IPS-18a (cell line): ENCODE results near the gene C1QTNF2.

Experiments used
- H3K27ac ChIP-seq: one replicate; pipeline ENCODE4 v1.5.1; 2013; ENCODE audit warnings: low read length
- H3K27me3 ChIP-seq: one replicate; pipeline ENCODE4 v1.6.1; 2013; ENCODE audit warnings: mild to moderate bottlenecking, low read length; ENCODE audit not compliant: control insufficient read depth, insufficient read depth
- H3K36me3 ChIP-seq: one replicate; pipeline ENCODE4 v1.6.1; 2013; ENCODE audit warnings: low read depth, low read length; ENCODE audit not compliant: control insufficient read depth
- H3K4me1 ChIP-seq: one replicate; pipeline ENCODE4 v1.6.1; 2013; ENCODE audit warnings: low read depth, low read length; ENCODE audit not compliant: control insufficient read depth
- H3K4me3 ChIP-seq: one replicate; pipeline ENCODE4 v1.5.1; 2013; ENCODE audit warnings: low read length
- H3K9ac ChIP-seq: one replicate; pipeline ENCODE4 v1.6.1; 2013; ENCODE audit warnings: mild to moderate bottlenecking, low read length, moderate library complexity
- H3K9me3 ChIP-seq: one replicate; pipeline ENCODE4 v1.6.1; 2013; ENCODE audit warnings: low read depth, low read length; ENCODE audit not compliant: control insufficient read depth

C1QTNF2 gene

DNA sequence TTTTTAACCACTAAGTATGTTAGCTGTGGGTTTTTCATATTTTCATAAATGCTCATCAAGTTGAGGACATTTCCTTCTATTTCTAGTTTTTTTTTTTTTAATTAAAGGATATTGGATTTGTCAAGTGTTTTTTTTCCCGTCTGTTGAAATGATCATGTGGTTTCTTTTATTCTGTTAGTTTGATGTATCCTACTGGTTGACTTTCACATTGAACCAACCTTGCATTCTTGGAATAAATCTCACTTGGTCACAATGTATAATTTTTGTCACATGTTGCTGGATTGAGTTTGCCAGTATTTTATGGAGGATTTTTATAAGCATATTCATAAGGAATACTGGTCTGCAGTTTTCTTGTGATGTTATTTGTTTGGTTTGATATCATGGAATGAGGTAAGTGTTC, 17.0 kb upstream of the C1QTNF2 start:
- H3K27ac ChIP-seq: no peak overlapping the region
- no peaks in the 10 kb centered on the region for H3K9me3 ChIP-seq
- no peak overlapping the region for H3K4me3 ChIP-seq
- no peaks in the 10 kb centered on the region for H3K27me3 ChIP-seq
- H3K9ac ChIP-seq: no peak overlapping the region
- H3K36me3 ChIP-seq: no peaks in the 10 kb centered on the region
- H3K4me1 ChIP-seq: no peaks in the 10 kb centered on the region

DNA sequence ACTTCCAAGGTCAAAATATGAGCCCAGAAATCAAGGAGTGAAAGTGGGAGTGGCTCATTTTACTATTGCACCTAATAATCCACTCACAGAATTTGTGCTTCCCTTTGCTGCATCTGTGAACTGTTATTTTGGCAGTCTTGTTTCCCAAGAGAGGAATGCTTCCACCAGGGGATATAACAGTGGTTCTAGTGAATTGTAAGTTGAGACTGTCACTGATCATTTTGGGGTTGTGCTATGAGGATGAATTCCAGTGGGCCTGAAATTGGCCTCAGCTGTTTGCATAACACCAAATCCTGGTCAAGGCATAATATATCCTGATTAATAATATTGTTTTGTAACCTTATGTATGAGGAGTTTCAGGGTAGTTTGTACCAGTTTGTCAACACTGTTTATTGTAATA, 15.1 kb upstream of the C1QTNF2 start:
- Histone ChIP-seq H3K9ac (no peak overlapping the region), H3K4me1 (no peaks in the 10 kb centered on the region), H3K36me3 (no peaks in the 10 kb centered on the region), H3K9me3 (no peaks in the 10 kb centered on the region), H3K27ac (no peak overlapping the region), H3K4me3 (no peak overlapping the region), H3K27me3 (no peaks in the 10 kb centered on the region)

DNA sequence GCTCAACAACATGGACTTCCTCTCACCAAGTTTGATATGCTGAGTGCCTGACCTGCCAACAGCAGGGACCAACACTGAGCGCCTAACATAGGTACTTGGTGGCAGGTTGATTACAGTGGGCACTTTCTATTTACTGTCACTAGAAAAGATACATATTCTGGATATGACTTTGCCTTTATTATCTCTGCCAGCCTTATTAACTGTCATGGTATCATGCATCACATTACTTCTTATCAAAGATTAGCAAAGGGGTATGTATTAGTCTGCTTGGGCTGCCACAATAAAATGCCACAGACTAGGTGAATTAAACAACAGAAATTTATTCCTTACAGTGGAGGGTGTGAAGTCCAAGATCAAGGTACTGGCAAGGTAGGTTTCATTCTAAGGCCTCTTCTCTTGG, 14.3 kb upstream of the C1QTNF2 start:
- Histone ChIP-seq H3K27me3 (no peaks in the 10 kb centered on the region), H3K4me3 (no peak overlapping the region), H3K4me1 (peaks cover 7% of the 10 kb centered on the region), H3K36me3 (no peaks in the 10 kb centered on the region), H3K9ac (no peak overlapping the region), H3K27ac (no peak overlapping the region), H3K9me3 (no peaks in the 10 kb centered on the region)

DNA sequence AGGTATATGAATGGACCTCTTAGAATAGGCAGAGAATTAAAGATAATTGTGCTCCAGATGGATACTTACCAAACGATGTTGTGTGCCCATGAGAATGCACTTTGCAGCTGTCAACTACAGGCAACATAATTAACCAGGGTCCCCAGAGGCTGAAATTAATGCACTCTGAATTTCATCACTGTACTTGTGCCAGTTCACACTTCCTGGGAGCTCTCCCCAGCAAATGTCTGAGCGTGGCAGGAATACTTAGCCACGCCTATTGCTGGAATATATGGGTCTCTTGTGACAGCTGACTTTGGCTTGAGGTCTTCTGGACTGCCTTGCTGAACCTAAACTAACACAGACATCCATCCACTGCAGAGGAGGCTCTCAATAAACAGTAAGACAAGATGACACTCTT, 11.9 kb upstream of the C1QTNF2 start:
- H3K9ac ChIP-seq: no peak overlapping the region
- H3K27ac ChIP-seq: no peak overlapping the region
- no peaks in the 10 kb centered on the region for H3K27me3 ChIP-seq
- H3K4me1 ChIP-seq: peaks cover 10% of the 10 kb centered on the region
- no peak overlapping the region for H3K4me3 ChIP-seq
- no peaks in the 10 kb centered on the region for H3K9me3 ChIP-seq
- H3K36me3 ChIP-seq: no peaks in the 10 kb centered on the region

DNA sequence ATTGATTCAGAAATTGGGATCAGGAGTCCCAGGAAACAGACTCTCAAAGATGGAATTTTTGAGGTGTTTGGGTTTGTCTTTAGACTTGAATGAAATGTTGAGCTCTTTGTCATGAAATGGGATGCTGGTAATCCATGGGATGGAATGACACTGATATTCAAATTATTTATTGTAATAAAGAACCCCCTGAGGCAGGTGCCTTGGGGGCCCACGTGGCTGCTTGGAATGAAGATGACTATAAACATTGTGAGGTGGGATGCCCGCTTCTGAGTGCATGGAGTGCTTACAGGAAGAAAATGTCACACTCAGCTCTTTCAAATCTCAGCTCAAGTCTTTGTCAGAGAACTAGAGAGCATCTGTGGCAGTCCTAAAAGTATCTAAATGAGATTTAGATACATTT, 9.6 kb upstream of the C1QTNF2 start:
- Histone ChIP-seq H3K9ac (no peak overlapping the region), H3K4me3 (no peak overlapping the region), H3K27ac (no peak overlapping the region), H3K36me3 (no peaks in the 10 kb centered on the region), H3K9me3 (no peaks in the 10 kb centered on the region), H3K4me1 (peaks cover 10% of the 10 kb centered on the region), H3K27me3 (no peaks in the 10 kb centered on the region)

DNA sequence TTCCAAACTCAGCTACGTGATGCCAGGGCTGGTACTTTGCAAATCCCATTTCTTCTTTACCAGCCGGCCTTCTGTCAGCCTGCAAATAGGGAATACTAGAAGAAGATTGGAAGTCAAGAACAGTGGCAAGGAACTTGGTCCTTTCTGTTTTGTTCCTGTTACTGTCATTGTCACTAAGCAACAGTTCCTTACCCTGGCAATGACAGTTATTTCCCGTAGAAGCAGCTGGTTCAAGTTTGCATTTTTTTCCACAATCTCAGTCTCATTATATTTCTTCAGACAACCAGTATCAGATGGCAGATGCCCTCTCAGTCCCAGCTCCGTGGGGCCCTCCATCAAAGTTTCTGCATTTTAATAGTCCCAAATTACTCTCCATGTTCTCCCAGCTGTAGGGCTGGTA, 9.1 kb upstream of the C1QTNF2 start:
- Histone ChIP-seq H3K9ac (no peak overlapping the region), H3K36me3 (no peaks in the 10 kb centered on the region), H3K27me3 (no peaks in the 10 kb centered on the region), H3K4me1 (peaks cover 10% of the 10 kb centered on the region), H3K4me3 (no peak overlapping the region), H3K9me3 (no peaks in the 10 kb centered on the region), H3K27ac (no peak overlapping the region)

DNA sequence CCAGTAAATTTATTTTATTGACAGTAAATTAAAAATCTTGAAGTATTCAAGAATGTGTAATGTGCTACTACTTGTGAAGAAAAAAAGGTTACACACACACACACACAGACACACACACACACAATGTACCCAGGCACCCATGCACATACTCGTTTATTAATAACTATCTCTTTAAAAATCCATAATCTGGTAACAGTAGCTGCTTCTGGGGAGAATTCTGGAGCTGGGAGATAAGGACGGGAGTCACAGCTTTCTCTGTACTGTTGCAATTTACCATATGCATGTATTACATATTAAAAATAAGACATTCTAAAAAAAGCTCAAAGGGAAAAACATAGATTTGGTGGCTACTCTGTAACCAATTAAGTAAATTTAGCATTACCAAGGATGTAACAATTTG, 7.9 kb upstream of the C1QTNF2 start:
- no peaks in the 10 kb centered on the region for H3K36me3 ChIP-seq
- no peak overlapping the region for H3K27ac ChIP-seq
- H3K4me3 ChIP-seq: no peak overlapping the region
- no peak overlapping the region for H3K9ac ChIP-seq
- H3K4me1 ChIP-seq: peaks cover 10% of the 10 kb centered on the region
- H3K9me3 ChIP-seq: no peaks in the 10 kb centered on the region
- no peaks in the 10 kb centered on the region for H3K27me3 ChIP-seq

DNA sequence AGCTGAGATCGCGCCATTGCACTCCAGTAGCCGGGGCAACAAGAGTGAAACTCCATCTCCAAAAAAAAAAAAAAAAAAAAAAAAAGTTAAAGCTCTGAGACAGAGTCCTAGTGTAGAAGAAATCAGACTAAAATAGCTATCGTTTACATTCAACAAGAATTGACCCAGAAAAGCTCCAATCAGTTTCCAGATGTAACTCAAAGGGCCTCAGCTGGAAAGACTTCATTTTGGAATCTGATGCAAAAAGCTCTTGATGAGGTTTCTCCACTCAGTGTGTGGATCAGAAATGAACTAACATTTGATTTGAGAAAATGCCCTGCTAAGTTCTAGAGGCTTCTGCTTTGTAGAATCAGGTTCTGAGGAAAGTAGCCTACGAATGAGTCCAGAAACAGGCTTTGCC, 7.2 kb upstream of the C1QTNF2 start:
- Histone ChIP-seq H3K9me3 (no peaks in the 10 kb centered on the region), H3K27me3 (no peaks in the 10 kb centered on the region), H3K9ac (no peak overlapping the region), H3K36me3 (no peaks in the 10 kb centered on the region), H3K27ac (no peak overlapping the region), H3K4me1 (peaks cover 10% of the 10 kb centered on the region), H3K4me3 (no peak overlapping the region)

DNA sequence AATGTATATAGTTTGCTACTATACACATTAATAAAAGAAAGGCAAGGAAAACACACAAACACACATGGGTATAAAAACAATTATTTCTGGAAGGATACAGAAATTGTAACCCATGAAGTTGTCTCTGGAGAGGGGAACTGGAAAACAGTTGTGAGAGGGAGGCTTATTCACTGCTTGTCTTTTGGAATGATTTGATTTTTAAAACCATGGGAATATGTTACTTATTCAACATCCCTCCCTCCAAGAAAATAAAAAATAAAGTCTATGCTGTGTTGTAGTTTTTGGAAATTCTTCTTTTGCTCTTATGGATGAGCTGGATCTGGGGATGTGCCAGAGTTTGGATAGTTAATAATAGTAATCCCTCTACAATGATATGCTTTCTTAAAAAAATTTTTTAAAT, 6.0 kb upstream of the C1QTNF2 start:
- Histone ChIP-seq H3K4me1 (peaks cover 10% of the 10 kb centered on the region), H3K4me3 (no peak overlapping the region), H3K36me3 (no peaks in the 10 kb centered on the region), H3K27me3 (peaks cover 6% of the 10 kb centered on the region), H3K9me3 (no peaks in the 10 kb centered on the region), H3K9ac (no peak overlapping the region), H3K27ac (no peak overlapping the region)

DNA sequence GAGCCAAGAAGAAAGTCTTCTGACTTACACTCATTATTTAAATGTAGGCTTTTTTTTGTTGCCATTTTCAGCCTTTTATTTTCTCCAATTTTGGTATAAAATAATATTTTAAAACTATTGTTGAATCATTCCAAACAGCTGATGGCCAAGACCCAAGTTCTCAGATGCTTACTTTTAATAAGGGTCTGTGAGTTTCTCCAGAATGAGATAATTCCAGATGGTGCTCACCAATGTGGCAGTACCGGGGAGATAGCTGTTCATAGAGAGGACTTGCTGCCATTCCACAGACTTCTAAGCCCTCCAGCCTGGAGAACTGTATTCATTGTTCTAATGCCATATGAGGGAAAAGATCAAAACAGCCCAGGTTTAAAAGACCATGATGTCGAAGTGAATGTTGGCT, 5.3 kb upstream of the C1QTNF2 start:
- H3K36me3 ChIP-seq: no peaks in the 10 kb centered on the region
- no peaks in the 10 kb centered on the region for H3K9me3 ChIP-seq
- H3K9ac ChIP-seq: no peak overlapping the region
- H3K27ac ChIP-seq: no peak overlapping the region
- H3K4me3 ChIP-seq: no peak overlapping the region
- peaks cover 13% of the 10 kb centered on the region for H3K4me1 ChIP-seq
- H3K27me3 ChIP-seq: peaks cover 13% of the 10 kb centered on the region

DNA sequence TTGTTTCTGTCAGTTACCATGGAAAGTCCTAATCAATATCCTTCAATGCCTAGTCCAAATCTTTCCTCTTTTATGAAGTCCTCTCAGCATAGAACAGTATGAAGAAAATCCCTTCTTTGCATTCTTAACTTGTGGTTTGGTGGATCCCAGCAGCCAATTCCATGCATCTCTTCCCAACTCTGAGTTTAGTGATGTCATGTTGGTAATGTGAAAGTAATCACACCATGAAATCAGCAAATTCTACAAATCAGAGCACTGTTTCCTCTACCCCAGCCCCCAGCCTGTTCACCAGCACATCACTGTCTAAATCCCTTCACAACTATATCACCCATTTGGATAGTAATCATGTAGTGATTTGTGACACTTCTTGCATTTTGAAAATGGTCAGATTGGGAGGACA, 4.7 kb upstream of the C1QTNF2 start:
- H3K4me3 ChIP-seq: no peak overlapping the region
- H3K9ac ChIP-seq: no peak overlapping the region
- peaks cover 16% of the 10 kb centered on the region for H3K27me3 ChIP-seq
- no peaks in the 10 kb centered on the region for H3K9me3 ChIP-seq
- no peak overlapping the region for H3K27ac ChIP-seq
- no peaks in the 10 kb centered on the region for H3K36me3 ChIP-seq
- peaks cover 12% of the 10 kb centered on the region for H3K4me1 ChIP-seq

DNA sequence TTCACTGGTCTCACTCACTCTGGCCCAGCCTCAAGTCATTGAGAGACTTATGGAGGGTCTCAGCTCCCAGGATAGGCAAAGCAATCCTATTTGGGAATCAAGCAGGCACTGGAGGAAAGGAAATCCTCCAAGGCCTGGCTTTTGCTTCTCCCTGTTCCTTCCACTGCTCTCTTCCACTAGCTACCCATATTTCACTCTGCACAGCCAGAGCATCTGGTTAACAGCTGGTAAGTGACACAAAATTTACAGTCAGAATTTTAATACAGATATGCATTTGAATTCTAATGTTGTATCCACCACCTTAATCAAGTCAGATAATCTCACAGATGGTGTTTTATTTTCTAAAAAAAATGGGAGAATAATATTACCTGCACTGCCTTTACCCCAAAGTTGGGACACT, 868 bp upstream of the C1QTNF2 start:
- Histone ChIP-seq H3K4me3 (no peak overlapping the region), H3K27me3 (peaks cover 32% of the 10 kb centered on the region), H3K9me3 (no peaks in the 10 kb centered on the region), H3K27ac (no peak overlapping the region), H3K36me3 (no peaks in the 10 kb centered on the region), H3K9ac (no peak overlapping the region), H3K4me1 (peaks cover 5% of the 10 kb centered on the region)

DNA sequence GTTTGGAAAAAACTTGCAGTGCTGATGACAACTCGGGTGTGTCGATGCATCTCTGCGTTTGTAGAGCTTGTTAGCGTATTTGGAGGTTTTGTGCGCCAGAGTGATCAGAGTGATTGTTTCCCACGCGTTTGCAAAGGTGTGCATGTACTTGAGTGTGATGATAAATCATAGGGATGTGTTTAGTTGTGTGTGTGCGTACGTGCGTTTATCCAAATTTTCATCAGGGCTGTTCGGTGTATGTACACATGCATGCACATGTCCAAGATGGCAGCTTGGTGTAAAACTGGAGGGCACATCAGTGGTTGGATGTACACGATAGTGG, 248 bp upstream of the C1QTNF2 start:
- no peaks in the 10 kb centered on the region for H3K9me3 ChIP-seq
- no peak overlapping the region for H3K9ac ChIP-seq
- peaks cover 5% of the 10 kb centered on the region for H3K4me1 ChIP-seq
- H3K4me3 ChIP-seq: peak overlapping the region; percentile 57
- H3K27ac ChIP-seq: no peak overlapping the region
- no peaks in the 10 kb centered on the region for H3K36me3 ChIP-seq
- H3K27me3 ChIP-seq: peaks cover 32% of the 10 kb centered on the region
